ENCODE measurements around the gene KCND3.
A peak's percentile ranks its signal among the peaks of the same experiment; 100 is the strongest.

Gene KCND3

GRCh38 chr1:111837393-111837792 is 152.1 kb downstream of the KCND3 start:
- no peak for DNase-seq

DNA sequence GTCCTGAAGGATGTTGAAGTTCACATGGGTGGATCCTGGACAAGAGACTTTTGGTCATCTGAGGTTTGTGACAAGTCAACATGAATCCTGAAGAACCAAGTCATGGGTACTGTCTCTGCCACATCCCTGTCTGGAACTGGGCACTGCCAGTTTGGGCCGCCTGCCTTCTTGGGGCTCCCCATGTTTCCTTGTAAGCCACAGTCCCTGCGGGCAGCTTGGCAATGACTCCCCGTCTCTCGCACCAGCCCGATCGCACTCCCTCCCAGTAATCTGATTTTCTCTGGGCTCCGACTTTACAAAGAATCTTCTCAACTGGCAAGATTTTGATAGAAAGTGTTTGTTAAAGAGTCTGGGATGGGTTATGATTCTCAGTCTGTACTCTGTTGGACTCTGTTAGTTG is 153.4 kb downstream of the KCND3 start:
- DNase-seq, result no peak

- DNase-seq, result no peak
Observed at GRCh38 chr1:111835514-111835913, 154.0 kb downstream of the KCND3 start.

DNA sequence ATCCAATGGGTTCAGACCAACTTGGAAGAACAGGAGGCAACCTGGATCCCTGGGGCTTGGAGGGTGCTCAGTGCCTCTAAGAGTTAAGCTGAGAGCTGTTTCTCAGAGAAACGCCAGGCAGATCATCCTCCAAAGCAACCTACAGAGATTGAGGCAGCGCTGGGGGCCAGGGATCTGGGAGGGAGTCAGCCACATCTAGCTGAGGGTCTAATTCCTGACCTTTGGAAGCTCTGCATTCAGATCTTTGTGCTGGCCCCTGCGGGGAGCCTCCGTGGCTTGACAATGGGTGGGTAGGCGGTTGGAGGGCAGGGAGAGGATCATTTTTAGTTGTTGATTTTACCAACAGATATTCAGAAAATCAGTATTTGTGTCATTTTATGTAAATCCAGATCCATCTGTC is 154.5 kb downstream of the KCND3 start:
- DNase-seq, result no peak

DNA sequence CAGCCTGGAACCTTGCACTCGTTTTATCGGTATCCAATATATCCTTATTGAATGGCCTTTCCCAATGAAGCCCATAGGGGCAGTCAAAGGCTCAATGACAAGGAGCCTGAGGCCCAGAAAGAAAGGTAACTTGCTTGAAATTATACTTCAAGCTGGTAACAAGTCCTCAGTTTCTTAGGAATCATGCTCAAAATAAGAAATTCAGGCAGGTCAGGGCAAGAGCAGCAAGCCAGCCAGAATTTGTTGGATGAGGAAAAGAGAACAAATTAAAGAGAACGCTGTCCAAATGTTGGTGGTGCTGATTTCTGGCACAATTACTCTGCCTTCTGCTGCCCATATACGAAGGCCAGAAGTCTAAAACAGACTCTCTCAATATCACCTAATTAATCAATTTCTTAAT is 156.1 kb downstream of the KCND3 start:
- no peak for DNase-seq

DNA sequence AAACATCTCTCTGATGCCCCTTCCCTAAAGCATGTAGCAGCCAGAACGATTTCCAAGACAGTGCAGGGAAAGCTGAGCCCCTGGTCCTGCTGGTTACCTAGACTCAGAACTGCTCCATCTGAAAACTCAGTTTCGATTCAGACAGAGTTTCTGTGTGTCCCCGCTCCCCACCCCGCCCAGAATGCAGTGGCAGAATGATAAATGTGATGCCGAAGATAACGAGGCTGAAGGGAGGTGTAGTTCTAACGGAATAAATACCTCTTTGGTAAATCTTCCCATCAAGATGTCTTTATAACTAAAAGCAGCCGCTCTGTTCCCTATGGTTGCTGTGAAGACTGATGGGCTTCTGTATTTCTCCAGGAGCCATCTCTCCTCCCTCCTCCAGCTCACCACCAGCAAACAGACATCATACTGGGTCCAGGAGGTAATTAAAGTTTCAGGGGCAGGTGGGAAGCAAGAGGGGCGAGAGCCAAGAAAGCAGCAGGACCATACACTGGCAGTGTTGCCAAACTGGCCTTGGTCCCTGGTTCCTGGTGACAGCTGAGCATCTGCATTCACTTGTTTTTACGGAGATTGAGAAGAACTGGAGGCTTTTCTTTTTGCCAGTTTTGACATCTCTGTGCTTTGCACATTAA is 156.8 kb downstream of the KCND3 start:
- no peak for DNase-seq

GRCh38 chr1:111831153-111831552 is 158.3 kb downstream of the KCND3 start:
- no peak for DNase-seq

- DNase-seq, result no peak
Observed at GRCh38 chr1:111827946-111828345, 161.5 kb downstream of the KCND3 start.

DNA sequence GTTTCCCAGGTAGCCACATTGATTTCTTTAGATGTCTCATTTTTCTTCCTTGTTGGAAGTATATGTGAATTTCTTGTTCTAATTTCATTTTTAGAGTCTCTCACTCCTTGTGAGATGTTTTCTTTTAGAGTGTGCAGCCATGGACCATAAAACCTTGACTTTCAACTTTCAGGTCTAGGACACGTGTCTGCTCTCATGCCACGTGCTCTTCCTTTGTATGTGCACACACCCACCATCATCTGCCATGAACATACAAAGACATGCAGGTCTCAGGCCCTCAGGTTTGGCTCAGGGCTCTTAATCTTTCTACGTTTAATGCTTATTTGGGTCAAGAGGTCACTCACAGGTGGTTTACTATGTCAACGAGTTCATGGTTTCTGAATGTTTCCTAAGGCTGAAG is 163.2 kb downstream of the KCND3 start:
- DNase-seq, result no peak

GRCh38 chr1:111825217-111825616 is 164.3 kb downstream of the KCND3 start:
- DNase-seq, result no peak

DNA sequence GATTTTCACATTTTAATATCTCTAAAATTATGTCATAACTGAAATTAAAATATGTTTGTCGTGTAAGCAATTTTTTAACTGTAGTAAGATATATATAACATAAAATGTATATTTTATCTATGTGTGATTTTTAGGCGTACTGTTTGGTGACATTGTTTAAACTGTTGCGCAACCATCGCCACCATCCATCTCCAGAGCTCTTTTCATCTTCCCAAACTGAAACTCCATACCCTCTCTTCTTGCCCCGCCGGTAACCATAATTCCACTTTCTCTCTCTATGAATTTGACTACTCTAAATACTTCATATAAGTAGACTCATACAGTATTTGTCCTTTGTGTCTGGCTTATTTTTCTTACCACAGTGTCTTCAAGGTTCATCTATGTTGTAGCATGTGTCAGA is 167.3 kb downstream of the KCND3 start:
- no peak for DNase-seq

- no peak for DNase-seq
Observed at GRCh38 chr1:111821121-111821745, 168.2 kb downstream of the KCND3 start.

DNA sequence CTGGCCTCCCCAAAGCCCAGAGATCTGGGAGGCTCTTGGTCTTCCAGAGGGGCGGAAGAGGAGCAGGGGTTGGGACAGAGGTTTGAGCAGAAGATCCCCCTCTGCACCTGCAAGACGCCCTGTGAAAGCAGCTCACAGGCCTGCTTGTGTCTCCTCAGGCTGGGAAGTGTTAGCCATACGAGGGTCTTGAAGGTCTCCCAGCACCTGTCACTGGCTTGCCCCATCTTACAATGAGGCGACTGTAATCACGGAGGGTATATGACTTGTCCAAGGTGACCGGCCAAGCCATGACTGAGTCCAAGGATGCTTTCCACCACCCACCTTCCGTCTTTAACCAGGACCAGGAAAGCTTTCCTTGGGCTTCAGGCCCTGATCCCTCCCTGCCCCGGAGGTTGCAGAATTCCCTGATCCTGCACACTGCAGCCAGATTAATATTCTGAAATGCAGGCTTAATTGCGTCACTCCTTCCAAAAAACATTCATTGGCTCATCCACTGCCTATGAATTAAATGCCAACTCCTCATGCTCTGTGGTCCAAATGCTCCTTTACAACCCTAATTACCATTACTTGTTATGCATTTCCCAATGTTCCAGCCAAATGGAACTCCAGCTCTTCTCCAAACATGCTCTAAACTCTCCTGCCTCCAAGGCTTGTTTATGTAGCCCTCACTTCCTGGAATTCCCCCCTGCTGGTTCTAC is 169.8 kb downstream of the KCND3 start:
- DNase-seq, result no peak

DNA sequence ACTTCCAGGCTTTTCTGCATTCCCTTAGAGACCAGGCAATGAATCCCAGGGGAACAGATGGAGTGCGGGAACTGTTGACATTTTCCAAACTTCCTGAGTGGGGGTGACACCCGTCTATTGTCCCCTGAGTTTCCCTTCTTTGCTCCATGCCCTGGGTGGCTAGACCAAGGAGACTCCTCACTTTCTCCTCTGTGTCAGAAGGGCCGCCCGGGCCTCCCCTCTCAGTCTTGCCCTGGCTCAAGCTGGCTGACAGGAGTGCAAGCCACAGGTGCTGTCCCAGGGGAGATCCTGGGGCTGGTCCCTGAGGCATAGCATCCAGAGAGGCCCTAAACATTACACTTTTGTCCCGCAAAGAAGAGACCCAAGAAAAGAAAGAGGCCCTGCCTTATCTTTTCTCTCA is 170.9 kb downstream of the KCND3 start:
- DNase-seq, result no peak

GRCh38 chr1:111818081-111818480 is 171.4 kb downstream of the KCND3 start:
- DNase-seq, result no peak

DNA sequence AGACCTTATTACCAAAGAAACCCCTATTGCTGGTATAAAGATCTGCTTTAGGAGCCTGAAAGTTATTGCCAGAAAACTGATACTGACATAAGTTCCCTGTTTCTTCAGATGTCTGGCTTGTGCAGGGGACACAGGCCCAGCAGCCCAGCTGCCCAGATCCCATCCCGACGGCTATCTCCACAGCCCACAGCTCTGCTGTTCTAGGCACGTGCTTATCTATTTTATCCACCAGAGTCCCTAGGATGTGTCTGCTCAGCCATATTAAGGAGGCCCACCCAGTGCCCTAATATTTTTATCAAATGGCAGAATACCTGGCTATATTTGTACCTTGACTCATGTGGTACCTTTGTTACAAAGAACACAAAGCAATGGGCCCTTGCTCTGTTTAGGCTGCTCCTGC is 174.8 kb downstream of the KCND3 start:
- DNase-seq, result no peak

DNA sequence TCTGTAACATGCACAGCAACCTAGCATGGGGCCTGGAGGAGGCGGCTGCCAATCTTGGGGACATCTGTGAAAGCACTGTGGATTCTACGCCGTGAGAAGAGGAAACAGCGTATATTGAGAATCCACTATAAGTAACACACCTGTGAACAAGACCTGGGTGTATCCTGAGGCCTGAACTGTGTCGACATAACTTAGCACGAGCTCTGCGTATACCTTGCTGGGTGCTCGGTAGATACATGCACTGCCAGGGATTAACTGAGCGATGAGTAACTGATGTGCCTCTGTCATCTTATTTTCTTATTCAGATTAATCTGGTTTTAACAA is 175.2 kb downstream of the KCND3 start:
- DNase-seq, result no peak

- DNase-seq, result no peak
Observed at GRCh38 chr1:111813440-111814304, 175.8 kb downstream of the KCND3 start.

DNA sequence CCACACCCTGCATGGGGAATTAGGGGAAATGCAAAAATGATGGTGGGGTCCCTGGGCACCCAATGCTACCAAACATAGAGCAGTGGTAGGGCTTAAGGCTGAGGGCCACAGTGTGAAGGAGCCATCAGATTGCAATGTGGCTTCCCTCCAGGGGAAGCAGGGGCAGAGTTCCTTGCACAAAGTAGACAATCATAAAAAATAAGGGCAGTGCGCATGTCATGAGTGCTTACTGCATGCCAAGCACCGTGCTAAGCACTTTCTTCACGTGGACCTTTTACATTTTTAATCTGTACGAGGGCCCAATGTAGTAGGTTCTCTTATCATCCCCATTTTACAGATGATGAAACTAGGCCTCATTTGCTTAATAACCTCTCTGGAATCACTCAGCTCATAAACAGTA is 177.2 kb downstream of the KCND3 start:
- DNase-seq, result no peak

GRCh38 chr1:111811891-111812290 is 177.6 kb downstream of the KCND3 start:
- no peak for DNase-seq

GRCh38 chr1:111805251-111805650 is 184.2 kb downstream of the KCND3 start:
- DNase-seq, result no peak

GRCh38 chr1:111804776-111805175 is 184.7 kb downstream of the KCND3 start:
- DNase-seq, result peak; percentile 33

DNA sequence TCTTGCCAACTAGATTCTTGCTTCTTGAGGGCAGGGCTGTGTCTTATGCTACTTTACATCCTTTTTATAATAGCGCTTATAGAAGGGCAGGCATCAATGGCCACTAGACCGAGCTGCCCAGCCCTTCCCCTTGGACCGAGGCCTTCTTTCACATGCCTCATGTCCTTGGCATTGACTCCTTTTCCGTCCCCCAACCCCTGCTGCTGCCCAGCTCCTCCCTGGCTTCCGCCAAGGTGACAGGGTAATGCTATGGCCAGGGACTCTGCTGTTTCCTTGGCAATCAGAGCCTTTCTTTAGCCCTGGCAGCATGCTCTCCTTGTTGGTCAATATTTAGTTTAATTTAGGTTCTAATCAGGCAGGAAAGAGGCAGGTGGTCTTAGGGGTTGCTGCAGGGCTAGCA is 185.5 kb downstream of the KCND3 start:
- DNase-seq, result no peak

- DNase-seq, result no peak
Observed at GRCh38 chr1:111802984-111803383, 186.5 kb downstream of the KCND3 start.
